GM21526 (cell line): ENCODE measurements around the gene POLDIP3.
A peak's percentile ranks its signal among the peaks of the same experiment; 100 is the strongest.
"Not testable (repeated sequence)": the region's sequence is repeated elsewhere in the genome, so short reads cannot be mapped to it uniquely, and the experiment has no call there.

Source experiments
- ATAC-seq: cut with Tn5 transposase; IDR thresholded peaks from one replicate; pipeline ENCODE4 v1.9.1; 2021; ENCODE audit warnings: moderate library complexity; ENCODE audit not compliant: unreplicated experiment, low FRiP score

Gene POLDIP3

GRCh38 chr22:42620084-42620483 lies 5.4 kb upstream of the POLDIP3 start:
- no peak for ATAC-seq

DNA sequence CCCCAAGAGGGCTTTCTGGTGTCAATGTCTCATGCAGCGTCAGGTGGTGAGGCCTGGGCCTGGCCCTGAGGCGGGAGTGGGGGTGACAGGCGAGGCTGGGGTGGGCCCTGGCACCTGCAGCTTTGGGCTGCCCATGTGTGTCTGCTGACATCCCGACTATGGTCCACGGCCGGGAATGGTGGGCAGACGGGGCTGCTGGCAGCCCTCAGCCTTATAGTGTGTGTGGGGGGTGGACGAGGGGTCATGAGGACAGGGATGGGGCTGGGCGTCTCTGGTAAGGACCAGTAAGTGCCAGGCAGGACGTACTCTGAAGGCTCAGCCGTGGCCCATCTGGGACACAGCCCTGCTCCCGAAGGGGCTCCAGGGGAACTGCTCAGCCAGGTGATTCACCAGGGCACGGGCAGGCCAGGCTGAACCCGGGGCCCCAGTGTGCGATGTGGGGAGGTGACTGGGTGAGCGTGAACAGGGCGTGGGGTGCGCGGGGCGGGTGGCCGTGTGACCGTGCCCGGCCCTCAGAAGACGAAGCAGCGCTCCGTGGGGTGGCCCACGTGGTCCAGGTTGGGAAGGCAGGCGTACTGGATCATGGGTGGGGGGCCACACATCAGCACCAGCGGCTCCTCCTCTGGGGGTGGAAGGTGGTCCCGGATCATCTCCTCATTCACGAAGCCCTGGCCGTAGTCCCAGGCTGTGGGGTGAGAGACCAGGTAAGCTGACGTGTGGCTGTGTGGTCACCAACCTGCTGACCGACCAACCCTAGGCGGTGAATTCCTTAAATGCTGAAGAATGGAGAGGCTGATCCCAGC lies 4.8 kb upstream of the POLDIP3 start:
- no peak for ATAC-seq

DNA sequence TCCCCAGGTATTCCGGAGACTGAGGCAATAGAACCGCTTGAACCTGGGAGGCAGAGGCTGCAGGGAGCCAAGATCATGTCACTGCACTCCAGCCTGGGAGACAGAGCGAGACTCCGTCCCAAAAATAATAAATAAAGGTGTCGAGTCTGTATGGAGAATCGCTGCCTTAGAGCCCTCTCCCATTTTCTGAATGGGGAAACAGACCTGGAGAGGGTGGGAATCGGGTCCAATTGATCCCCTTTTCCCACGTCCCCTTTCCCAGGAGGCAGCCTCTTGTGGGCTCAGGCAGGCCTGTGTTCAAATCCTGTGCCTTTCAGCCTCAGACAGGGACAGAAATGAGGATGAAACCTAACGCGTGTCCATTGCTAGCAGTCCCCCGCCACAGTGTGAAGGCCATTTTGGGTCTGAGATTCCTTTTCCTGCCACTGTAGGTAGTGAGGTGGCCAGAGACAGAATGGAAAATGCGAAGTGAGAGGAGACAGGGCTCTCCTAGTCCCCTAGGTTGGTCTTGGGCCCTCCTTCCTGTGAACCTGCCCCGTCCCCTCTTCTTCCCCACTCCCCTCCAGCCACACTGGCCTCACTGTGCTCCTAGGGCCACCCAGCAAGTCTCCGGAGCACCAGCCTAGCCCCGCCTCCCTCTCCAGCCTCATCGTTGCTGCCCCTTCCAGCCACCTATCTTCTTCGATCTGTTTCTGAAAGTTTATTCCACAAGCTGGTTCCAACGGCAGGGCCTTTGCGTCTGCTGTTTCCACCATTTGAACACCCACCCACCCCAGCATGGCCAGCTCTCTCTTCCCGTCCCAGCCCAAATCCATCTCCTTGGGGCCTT lies 2.7 kb upstream of the POLDIP3 start:
- ATAC-seq, result no peak

- ATAC-seq, result not testable (repeated sequence)
Observed at GRCh38 chr22:42615860-42616175, 1.1 kb upstream of the POLDIP3 start.

GRCh38 chr22:42615092-42615859 lies 593 bp upstream of the POLDIP3 start:
- ATAC-seq, result peak; percentile 57

GRCh38 chr22:42613872-42614301 lies 796 bp downstream of the POLDIP3 start:
- no peak for ATAC-seq

GRCh38 chr22:42612336-42612735 lies 2.3 kb downstream of the POLDIP3 start:
- ATAC-seq, result no peak

DNA sequence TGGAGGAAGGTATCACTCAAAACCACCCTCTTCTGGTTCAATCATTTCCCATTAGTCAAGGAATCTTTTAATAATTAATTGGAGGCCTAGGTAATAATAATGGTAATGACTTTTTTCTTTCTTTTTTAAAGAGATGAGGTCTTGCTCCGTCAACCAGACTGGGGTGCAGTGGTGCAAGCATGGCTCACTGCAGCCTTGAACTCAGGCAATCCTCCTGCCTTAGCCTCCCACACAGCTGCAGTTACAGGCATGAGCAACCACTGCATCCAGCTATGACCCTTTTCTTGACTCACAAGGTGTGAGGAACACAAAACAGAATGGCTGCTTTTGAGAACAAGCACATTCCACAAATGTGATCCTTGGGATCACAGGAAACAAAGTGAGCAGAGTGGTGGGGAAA lies 3.6 kb downstream of the POLDIP3 start:
- ATAC-seq, result no peak

DNA sequence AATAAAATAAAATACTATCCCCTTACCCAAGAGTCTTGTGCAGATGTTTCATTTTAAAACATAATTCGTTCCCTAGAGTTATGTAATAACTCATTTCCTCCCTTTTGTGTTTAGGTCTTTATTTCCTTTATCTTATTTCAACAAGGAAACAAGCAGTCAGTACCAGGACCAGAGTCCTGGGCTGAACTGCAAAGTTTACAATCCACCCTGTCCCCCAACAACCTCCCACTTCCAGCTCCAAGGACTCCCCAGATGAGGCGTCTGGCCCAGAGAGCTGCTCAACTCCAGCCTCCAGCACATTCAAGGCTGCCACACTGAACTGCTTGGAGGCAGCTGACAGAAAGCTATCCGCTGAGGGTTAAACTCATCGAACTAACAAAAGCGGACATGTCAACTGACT lies 4.5 kb downstream of the POLDIP3 start:
- no peak for ATAC-seq

DNA sequence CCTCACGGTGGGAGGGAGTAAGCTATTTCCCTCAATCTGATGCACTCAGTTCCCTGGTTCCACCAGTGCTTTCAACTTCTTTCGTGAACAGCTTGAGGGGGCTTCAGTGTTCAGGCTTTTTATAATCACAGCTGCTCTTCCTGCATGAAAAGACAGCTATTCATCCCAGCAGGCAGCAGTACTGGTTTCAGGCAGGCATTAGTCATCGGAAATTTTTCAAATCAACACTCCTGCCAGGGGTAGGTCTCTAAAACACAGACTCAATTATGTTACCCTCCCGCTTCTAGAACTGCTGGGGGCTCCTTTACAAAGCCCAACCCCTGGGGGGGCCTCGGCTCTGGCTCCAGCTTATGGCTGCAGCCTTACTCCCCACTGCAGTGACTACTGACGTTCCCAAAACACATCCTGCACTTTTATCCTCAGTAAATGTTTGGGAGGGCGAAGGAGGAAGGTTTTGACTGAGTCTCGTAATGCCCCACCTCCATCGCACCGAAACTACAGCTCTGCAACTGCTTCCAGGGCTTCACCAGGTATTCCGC lies 5.8 kb downstream of the POLDIP3 start:
- no peak for ATAC-seq

- ATAC-seq, result no peak
Observed at GRCh38 chr22:42608136-42608822, 6.4 kb downstream of the POLDIP3 start.

- ATAC-seq, result not testable (repeated sequence)
Observed at GRCh38 chr22:42607641-42608040, 7.0 kb downstream of the POLDIP3 start.

GRCh38 chr22:42604403-42604802 lies 10.3 kb downstream of the POLDIP3 start:
- ATAC-seq, result no peak

DNA sequence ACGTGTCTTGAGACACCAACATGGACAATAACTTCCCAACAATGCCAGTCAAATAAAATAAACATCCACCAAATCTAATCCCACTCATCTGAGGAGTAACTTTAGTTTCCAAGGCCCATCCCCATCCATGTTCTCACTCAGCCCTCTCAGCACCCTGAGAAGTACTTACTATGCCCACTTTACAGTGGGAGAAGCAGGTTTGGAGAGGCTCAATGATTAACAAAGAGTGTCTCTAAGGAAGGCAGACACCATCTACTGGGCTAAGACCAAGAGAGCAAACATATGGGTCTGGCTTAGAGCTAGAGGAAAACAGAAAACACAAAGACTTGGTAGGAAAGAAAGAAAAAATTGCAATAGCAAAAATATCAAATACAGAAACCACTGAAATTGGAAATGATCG lies 11.3 kb downstream of the POLDIP3 start:
- no peak for ATAC-seq

GRCh38 chr22:42602470-42602869 lies 12.2 kb downstream of the POLDIP3 start:
- no peak for ATAC-seq

DNA sequence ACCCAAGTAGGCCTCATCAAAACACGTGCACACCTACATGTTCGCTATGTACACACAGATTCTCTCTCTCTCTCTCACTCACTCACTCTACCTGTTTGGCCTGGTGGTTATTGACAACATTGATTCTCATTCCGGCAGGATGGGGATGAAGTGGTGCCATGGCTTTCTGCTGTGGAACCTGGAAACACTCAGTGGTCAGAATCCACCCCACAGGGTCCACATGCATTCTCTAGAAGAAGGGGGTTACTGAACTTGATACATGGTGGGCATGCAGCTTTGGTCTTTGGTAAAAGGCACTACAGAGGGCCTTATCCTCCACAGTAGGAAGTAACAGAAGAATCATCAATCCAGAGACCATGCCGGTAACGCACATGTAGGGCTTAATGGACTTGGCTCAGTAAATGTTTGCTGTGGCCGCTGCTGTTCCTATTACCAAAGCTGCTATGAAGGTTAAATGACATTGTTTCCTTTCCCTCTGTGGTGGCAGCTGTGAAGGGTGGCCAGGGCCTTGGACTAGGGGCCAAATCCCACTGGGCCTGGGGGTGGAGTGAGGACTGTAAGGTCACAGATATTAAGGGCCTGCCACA lies 12.7 kb downstream of the POLDIP3 start:
- no peak for ATAC-seq

GRCh38 chr22:42596863-42597530 lies 17.7 kb downstream of the POLDIP3 start:
- no peak for ATAC-seq

DNA sequence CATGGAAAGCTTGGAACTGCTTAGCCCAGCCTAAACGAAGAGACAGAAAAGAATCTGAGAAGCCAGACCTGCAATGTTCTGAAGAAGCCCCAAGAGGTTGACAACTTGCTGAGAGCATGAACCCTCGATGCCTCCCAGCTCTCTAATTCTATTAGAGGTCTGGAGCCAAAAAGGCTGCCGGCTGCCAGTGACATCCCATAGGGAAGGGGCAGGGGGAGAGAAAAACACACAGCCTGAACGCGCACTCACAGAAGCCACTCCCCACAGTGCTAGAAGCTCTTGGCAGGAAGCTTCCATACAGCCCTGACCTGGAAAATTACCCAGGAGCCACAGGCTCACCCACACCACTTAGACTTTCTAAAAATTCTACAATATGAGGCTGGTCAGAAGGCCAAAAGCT lies 18.3 kb downstream of the POLDIP3 start:
- ATAC-seq, result no peak

DNA sequence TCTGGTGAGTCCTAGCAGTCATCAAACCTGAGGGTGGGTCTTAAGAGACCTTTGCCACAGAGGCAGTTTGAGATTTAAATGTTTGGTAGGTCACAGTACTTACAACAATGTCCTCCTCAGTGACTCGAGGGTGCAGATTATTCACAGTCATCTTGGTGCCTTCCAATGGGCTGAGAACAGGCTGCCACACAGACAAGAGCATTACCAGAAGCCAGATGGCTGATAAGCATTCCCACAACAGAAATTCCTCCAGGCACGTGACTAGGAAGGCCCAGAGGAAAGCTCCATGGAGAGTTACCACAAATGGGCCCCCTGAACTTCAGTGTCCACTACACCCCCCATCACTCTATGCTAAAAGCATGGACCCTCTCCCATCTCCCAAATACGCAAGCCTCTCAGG lies 19.2 kb downstream of the POLDIP3 start:
- no peak for ATAC-seq
